Osteocyte (in vitro differentiated cells): ENCODE results near the gene ACVR1B. TPM values are rescaled to one million over a fixed set of nuclear protein-coding genes. Genes with fewer than 3 reads are reported as not detected.
A peak's percentile ranks its signal among the peaks of the same experiment; 100 is the strongest.

Experiments used
- DNase-seq: peaks from one replicate; pipeline ENCODE4 v3.0.0; 2021; ENCODE audit warnings: mixed read lengths; ENCODE audit not compliant: unreplicated experiment; ENCODE audit errors: extremely low spot score
- H3K27ac Mint-ChIP-seq: one replicate; pipeline ENCODE4 v1.8.0; 2021; ENCODE audit warnings: mild to moderate bottlenecking, mixed read lengths; ENCODE audit not compliant: unreplicated experiment
- H3K27me3 Mint-ChIP-seq: one replicate; pipeline ENCODE4 v1.8.0; 2021; ENCODE audit warnings: mixed read lengths; ENCODE audit not compliant: unreplicated experiment
- H3K36me3 Mint-ChIP-seq: one replicate; pipeline ENCODE4 v1.8.0; 2021; ENCODE audit warnings: mixed read lengths; ENCODE audit not compliant: unreplicated experiment
- H3K4me1 Mint-ChIP-seq: one replicate; pipeline ENCODE4 v1.8.0; 2021; ENCODE audit warnings: mixed read lengths; ENCODE audit not compliant: unreplicated experiment
- H3K4me3 Mint-ChIP-seq: one replicate; pipeline ENCODE4 v1.8.0; 2021; ENCODE audit warnings: mild to moderate bottlenecking, moderate library complexity, mixed read lengths; ENCODE audit not compliant: unreplicated experiment
- H3K9me3 Mint-ChIP-seq: one replicate; pipeline ENCODE4 v1.8.0; 2021; ENCODE audit warnings: mixed read lengths; ENCODE audit not compliant: unreplicated experiment
- total RNA-seq: library from RNA; stranded (reverse); gene quantifications from 2 replicates; pipeline ENCODE4 v1.2.1, GENCODE V29; 2021
- TF ChIP-seq, protein P1 (sequence below): fragments of 200-600 bp; sonication (generic); IDR thresholded peaks from 2 replicates; pipeline ENCODE4 v1.5.0; 2021; ENCODE audit warnings: antibody characterized with exemption, mild to moderate bottlenecking, moderate library complexity

ACVR1B gene
- total RNA-seq, 1 donor from 2014 or later = 15.8 TPM

DNA sequence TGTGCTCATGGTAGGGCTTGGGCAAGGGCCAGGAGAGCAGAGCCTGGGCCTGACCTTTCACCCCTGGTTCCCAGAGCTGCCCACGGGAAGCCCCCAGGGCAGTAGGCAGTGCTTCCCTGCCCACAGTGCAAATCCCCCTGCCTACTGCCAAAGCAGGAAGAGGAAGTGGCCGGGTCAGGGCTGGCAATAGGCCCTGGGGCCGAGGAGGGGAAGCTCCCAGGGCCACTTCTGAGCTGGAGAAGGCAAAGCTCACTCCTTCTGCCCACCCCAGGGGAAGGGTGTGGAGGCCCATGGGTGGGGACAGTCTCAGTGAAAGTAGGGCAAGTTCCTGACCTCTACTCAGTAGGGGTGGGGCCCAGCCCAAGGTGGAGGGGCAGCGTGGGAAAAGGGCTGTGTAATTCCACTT lies 94.3 kb downstream of the ACVR1B start:
- no peak for DNase-seq
- H3K9me3 Mint-ChIP-seq = no peaks in the 10 kb centered on the region

More for the DNA sequence above, 94.3 kb downstream of the ACVR1B start:
- TF ChIP-seq, protein P1, sequence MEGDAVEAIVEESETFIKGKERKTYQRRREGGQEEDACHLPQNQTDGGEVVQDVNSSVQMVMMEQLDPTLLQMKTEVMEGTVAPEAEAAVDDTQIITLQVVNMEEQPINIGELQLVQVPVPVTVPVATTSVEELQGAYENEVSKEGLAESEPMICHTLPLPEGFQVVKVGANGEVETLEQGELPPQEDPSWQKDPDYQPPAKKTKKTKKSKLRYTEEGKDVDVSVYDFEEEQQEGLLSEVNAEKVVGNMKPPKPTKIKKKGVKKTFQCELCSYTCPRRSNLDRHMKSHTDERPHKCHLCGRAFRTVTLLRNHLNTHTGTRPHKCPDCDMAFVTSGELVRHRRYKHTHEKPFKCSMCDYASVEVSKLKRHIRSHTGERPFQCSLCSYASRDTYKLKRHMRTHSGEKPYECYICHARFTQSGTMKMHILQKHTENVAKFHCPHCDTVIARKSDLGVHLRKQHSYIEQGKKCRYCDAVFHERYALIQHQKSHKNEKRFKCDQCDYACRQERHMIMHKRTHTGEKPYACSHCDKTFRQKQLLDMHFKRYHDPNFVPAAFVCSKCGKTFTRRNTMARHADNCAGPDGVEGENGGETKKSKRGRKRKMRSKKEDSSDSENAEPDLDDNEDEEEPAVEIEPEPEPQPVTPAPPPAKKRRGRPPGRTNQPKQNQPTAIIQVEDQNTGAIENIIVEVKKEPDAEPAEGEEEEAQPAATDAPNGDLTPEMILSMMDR = no peak
- H3K27me3 Mint-ChIP-seq = no peaks in the 10 kb centered on the region
- peaks cover 32% of the 10 kb centered on the region for H3K4me1 Mint-ChIP-seq
- H3K36me3 Mint-ChIP-seq = no peaks in the 10 kb centered on the region
- no peak overlapping the region for H3K4me3 Mint-ChIP-seq
- H3K27ac Mint-ChIP-seq = peak overlapping the region; percentile 47

Other genes with a start within 250 kb of the ACVR1B start
- 0.08 TPM in 2 replicates for gene FIGNL2, start 103.0 kb upstream of the ACVR1B start, total RNA-seq
- gene ANKRD33, start 63.6 kb upstream of the ACVR1B start, total RNA-seq = not detected in 2 replicates
- not detected in 2 replicates for gene ACVRL1, start 44.2 kb upstream of the ACVR1B start, total RNA-seq
- gene TAMALIN, start 55.2 kb downstream of the ACVR1B start, total RNA-seq = 22.5 and 25.5 TPM in 2 replicates
- gene NR4A1, start 99.7 kb downstream of the ACVR1B start, total RNA-seq = 6.7 and 13.0 TPM in 2 replicates
- gene ATG101, start 118.3 kb downstream of the ACVR1B start, total RNA-seq = 41.7 and 46.1 TPM in 2 replicates
- gene SMIM41, start 128.0 kb downstream of the ACVR1B start, total RNA-seq = not detected in 2 replicates
- 9.2 and 9.9 TPM in 2 replicates for gene KRT80, start 240.3 kb downstream of the ACVR1B start, total RNA-seq